ENCODE data around the gene HEATR9.

Gene HEATR9

GRCh38 chr17:35889818-35890773, 21.4 kb upstream of the HEATR9 start:
- Histone ChIP-seq H3K4me3 (ENCODE audit: low read length) (no peak overlapping the region), H3K9ac (ENCODE audit: low read length) (no peak overlapping the region), H3K4me2 (ENCODE audit: low read length) (no peak overlapping the region), H2AFZ (ENCODE audit: low read depth, low read length) (no peak overlapping the region), H3K9me3 (ENCODE audit: insufficient read depth, low read length) (no peaks in the 10 kb centered on the region), H3K36me3 (replicated peaks; ENCODE audit: low read depth, low read length) (no peaks in the 10 kb centered on the region), H3K27ac (ENCODE audit: low read length) (no peak overlapping the region), H3K4me1 (ENCODE audit: low read length) (peaks cover 20% of the 10 kb centered on the region), H3K27me3 (ENCODE audit: low read depth, low read length) (no peaks in the 10 kb centered on the region), H4K20me1 (ENCODE audit: insufficient read depth, low read length) (no peaks in the 10 kb centered on the region), H3K79me2 (ENCODE audit: low read length) (no peaks in the 10 kb centered on the region)
- TF ChIP-seq, protein P1, sequence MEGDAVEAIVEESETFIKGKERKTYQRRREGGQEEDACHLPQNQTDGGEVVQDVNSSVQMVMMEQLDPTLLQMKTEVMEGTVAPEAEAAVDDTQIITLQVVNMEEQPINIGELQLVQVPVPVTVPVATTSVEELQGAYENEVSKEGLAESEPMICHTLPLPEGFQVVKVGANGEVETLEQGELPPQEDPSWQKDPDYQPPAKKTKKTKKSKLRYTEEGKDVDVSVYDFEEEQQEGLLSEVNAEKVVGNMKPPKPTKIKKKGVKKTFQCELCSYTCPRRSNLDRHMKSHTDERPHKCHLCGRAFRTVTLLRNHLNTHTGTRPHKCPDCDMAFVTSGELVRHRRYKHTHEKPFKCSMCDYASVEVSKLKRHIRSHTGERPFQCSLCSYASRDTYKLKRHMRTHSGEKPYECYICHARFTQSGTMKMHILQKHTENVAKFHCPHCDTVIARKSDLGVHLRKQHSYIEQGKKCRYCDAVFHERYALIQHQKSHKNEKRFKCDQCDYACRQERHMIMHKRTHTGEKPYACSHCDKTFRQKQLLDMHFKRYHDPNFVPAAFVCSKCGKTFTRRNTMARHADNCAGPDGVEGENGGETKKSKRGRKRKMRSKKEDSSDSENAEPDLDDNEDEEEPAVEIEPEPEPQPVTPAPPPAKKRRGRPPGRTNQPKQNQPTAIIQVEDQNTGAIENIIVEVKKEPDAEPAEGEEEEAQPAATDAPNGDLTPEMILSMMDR (IDR thresholded peaks at IDR 0.05; ENCODE audit: low read depth, low read length), result no peak
- no peak for TF ChIP-seq EZH2phosphoT487 (IDR thresholded peaks at IDR 0.05; ENCODE audit: low read depth)

GRCh38 chr17:35889241-35889640, 20.6 kb upstream of the HEATR9 start:
- H3K36me3 ChIP-seq (replicated peaks; ENCODE audit: low read depth, low read length), result no peaks in the 10 kb centered on the region
- no peak overlapping the region for H3K4me2 ChIP-seq (ENCODE audit: low read length)
- no peaks in the 10 kb centered on the region for H4K20me1 ChIP-seq (ENCODE audit: insufficient read depth, low read length)
- H3K27ac ChIP-seq (ENCODE audit: low read length), result no peak overlapping the region
- no peak overlapping the region for H3K9ac ChIP-seq (ENCODE audit: low read length)
- no peaks in the 10 kb centered on the region for H3K27me3 ChIP-seq (ENCODE audit: low read depth, low read length)
- no peaks in the 10 kb centered on the region for H3K9me3 ChIP-seq (ENCODE audit: insufficient read depth, low read length)
- H3K79me2 ChIP-seq (ENCODE audit: low read length), result no peaks in the 10 kb centered on the region
- H3K4me3 ChIP-seq (ENCODE audit: low read length), result no peak overlapping the region
- H2AFZ ChIP-seq (ENCODE audit: low read depth, low read length), result no peak overlapping the region
- TF ChIP-seq EZH2phosphoT487 (IDR thresholded peaks at IDR 0.05; ENCODE audit: low read depth), result no peak
- TF ChIP-seq, protein P1 (IDR thresholded peaks at IDR 0.05; ENCODE audit: low read depth, low read length), result no peak
- H3K4me1 ChIP-seq (ENCODE audit: low read length), result peaks cover 20% of the 10 kb centered on the region

- Histone ChIP-seq H2AFZ (ENCODE audit: low read depth, low read length) (peak within 1 kb of the TSS; percentile 62), H3K9ac (ENCODE audit: low read length) (peak within 1 kb of the TSS; percentile 51; the same call in 1 of the 2 replicates), H3K4me1 (ENCODE audit: low read length) (peaks cover 20% of the 10 kb centered on the region), H3K9me3 (ENCODE audit: insufficient read depth, low read length) (no peaks in the 10 kb centered on the region), H3K4me3 (ENCODE audit: low read length) (peak within 1 kb of the TSS; percentile 53), H3K27ac (ENCODE audit: low read length) (peak within 1 kb of the TSS; percentile 70), H3K36me3 (replicated peaks; ENCODE audit: low read depth, low read length) (no peaks in the 10 kb centered on the region), H4K20me1 (ENCODE audit: insufficient read depth, low read length) (no peaks in the 10 kb centered on the region), H3K4me2 (ENCODE audit: low read length) (peak within 1 kb of the TSS; percentile 65), H3K79me2 (ENCODE audit: low read length) (no peaks in the 10 kb centered on the region), H3K27me3 (ENCODE audit: low read depth, low read length) (no peaks in the 10 kb centered on the region)
- no peak for TF ChIP-seq EZH2phosphoT487 (IDR thresholded peaks at IDR 0.05; ENCODE audit: low read depth)
- TF ChIP-seq, protein P1 (IDR thresholded peaks at IDR 0.05; ENCODE audit: low read depth, low read length), result no peak
These were observed 11.3 kb upstream of the HEATR9 start, which contains the start of gene CCL5 for GRCh38 chr17:35879773-35880654. CCL5 (minus strand) TSS chr17:35880360.

- TF ChIP-seq EZH2phosphoT487 (IDR thresholded peaks at IDR 0.05; ENCODE audit: low read depth), result no peak
- TF ChIP-seq, protein P1 (IDR thresholded peaks at IDR 0.05; ENCODE audit: low read depth, low read length), result no peak
- no peak overlapping the region for H3K9ac ChIP-seq (ENCODE audit: low read length)
These were observed 9.7 kb upstream of the HEATR9 start for GRCh38 chr17:35878361-35878760.

More at GRCh38 chr17:35878361-35878760, 9.7 kb upstream of the HEATR9 start:
- Histone ChIP-seq H3K4me3 (ENCODE audit: low read length) (no peak overlapping the region), H3K36me3 (replicated peaks; ENCODE audit: low read depth, low read length) (peaks cover 2% of the 10 kb centered on the region), H3K9me3 (ENCODE audit: insufficient read depth, low read length) (no peaks in the 10 kb centered on the region), H3K4me1 (ENCODE audit: low read length) (peaks cover 20% of the 10 kb centered on the region), H2AFZ (ENCODE audit: low read depth, low read length) (no peak overlapping the region), H3K27ac (ENCODE audit: low read length) (no peak overlapping the region), H3K4me2 (ENCODE audit: low read length) (no peak overlapping the region), H3K27me3 (ENCODE audit: low read depth, low read length) (no peaks in the 10 kb centered on the region), H3K79me2 (ENCODE audit: low read length) (no peaks in the 10 kb centered on the region), H4K20me1 (ENCODE audit: insufficient read depth, low read length) (no peaks in the 10 kb centered on the region)
